Measurements from ENCODE around the gene SLC19A2.

GRCh38 chr1:169465281-169465680, 20.5 kb downstream of the SLC19A2 start:
- TF ChIP-seq MAX (IDR thresholded peaks at IDR 0.05) = no peak
- TF ChIP-seq REST (IDR thresholded peaks at IDR 0.05; ENCODE audit: low read depth) = no peak
- no peak for TF ChIP-seq TAF1 (IDR thresholded peaks at IDR 0.05; ENCODE audit: low read depth)
- TF ChIP-seq CREB1 (IDR thresholded peaks at IDR 0.05; ENCODE audit: low read depth) = no peak
- no peak for TF ChIP-seq RAD21 (IDR thresholded peaks at IDR 0.05; ENCODE audit: low read depth)
- no peak for TF ChIP-seq FOXM1 (IDR thresholded peaks at IDR 0.05; ENCODE audit: borderline replicate concordance, low read depth)
- TF ChIP-seq EP300 (IDR thresholded peaks at IDR 0.05; ENCODE audit: borderline replicate concordance) = no peak
